Tibial nerve (tissue), 4 donors: ENCODE measurements around the gene RTN1. TPM values are rescaled to one million over a fixed set of nuclear protein-coding genes. Genes with fewer than 3 reads are reported as not detected.

ENCODE experiments used
- DNase-seq, 2 donors: peaks; one replicate each; pipeline ENCODE4 v3.0.0-alpha.2; 2019; ENCODE audit warnings: low spot score in 2 of 2
- H3K27ac ChIP-seq, 4 donors: fragments of 200-600 bp; sonication (generic) in 3 of 4; one replicate each; pipeline ENCODE4 v1.5.1; 2017 to 2019; ENCODE audit warnings: mild to moderate bottlenecking in 1 of 4
- H3K27me3 ChIP-seq, 2 donors: fragments of 200-600 bp; sonication (generic) in 1 of 2; one replicate each; pipeline versions ENCODE4 v1.5.1 to v1.6.0; 2017 to 2019
- H3K36me3 ChIP-seq, 3 donors: fragments of 200-600 bp; sonication (generic); one replicate each; pipeline ENCODE4 v1.5.1; 2018 to 2019
- H3K4me1 ChIP-seq, 4 donors: fragments of 200-600 bp; sonication (generic) in 3 of 4; one replicate each; pipeline ENCODE4 v1.5.1; 2017 to 2019
- H3K4me3 ChIP-seq, 4 donors: fragments of 200-600 bp; sonication (generic) in 3 of 4; one replicate each; pipeline ENCODE4 v1.5.1; 2017 to 2019; ENCODE audit warnings: mild to moderate bottlenecking in 1 of 4, moderate library complexity in 1 of 4
- H3K9me3 ChIP-seq, 4 donors: fragments of 200-600 bp; sonication (generic) in 3 of 4; one replicate each; pipeline ENCODE4 v1.5.1; 2017 to 2019
- CTCF ChIP-seq, 5 experiments: fragments of 200-600 bp in 3 of 5; fragments of 450-650 bp in 2 of 5; sonication (generic) in 3 of 5; IDR thresholded peaks; one replicate each; pipeline ENCODE4 v1.5.1; 2016 to 2019; ENCODE audit warnings: antibody characterized with exemption in 5 of 5, mild to moderate bottlenecking in 3 of 5, moderate library complexity in 2 of 5
- EP300 ChIP-seq, 2 donors: sonication (generic); formaldehyde crosslinking; IDR thresholded peaks; one replicate each; pipeline ENCODE4 v1.6.1; 2017; ENCODE audit warnings: antibody characterized with exemption in 2 of 2, mild to moderate bottlenecking in 1 of 2
- POLR2A ChIP-seq, 2 donors: fragments of 450-650 bp; IDR thresholded peaks; one replicate each; pipeline ENCODE4 v1.6.1; 2017; ENCODE audit warnings: antibody characterized with exemption in 2 of 2, mild to moderate bottlenecking in 2 of 2, moderate library complexity in 2 of 2
- WGBS, 2 donors: methylation state at CpG; one replicate each; pipeline ENCODE4 v1.1.5; 2018; 5-methylcytosine and 5-hydroxymethylcytosine counted together
- total RNA-seq, 4 donors: library from RNA; depleted of rRNA; stranded (reverse); fragments of >200 nt; gene quantifications; one replicate each; pipeline ENCODE4 v1.1.0, GENCODE V29; 2016

Gene RTN1
- total RNA-seq, 4 donors from 2014 or later: 7.5 to 20.7 (median 14.6) TPM

- Histone ChIP-seq H3K36me3 (no peaks in the 10 kb centered on the region), H3K4me1 (no peaks in the 10 kb centered on the region), H3K9me3 (peaks cover 0 to 5% (median 0%) of the 10 kb centered on the region in 4 donors), H3K27me3 (no peaks in the 10 kb centered on the region), H3K4me3 (no peak overlapping the region), H3K27ac (no peak overlapping the region)
- TF ChIP-seq POLR2A (IDR thresholded peaks at IDR 0.05) (no peak), EP300 (IDR thresholded peaks at IDR 0.05) (no peak), CTCF (IDR thresholded peaks at IDR 0.05) (no peak)
- 86 to 88% methylated on average over 6 of the region's 6 CpGs for WGBS, 2 donors
- no peak for DNase-seq
Observed at GRCh38 chr14:59595071-59595470, 275.5 kb downstream of the RTN1 start.

GRCh38 chr14:59591641-59592370, 278.8 kb downstream of the RTN1 start:
- 84 to 89% methylated on average over 5 of the region's 5 CpGs for WGBS, 2 donors
- Histone ChIP-seq H3K27me3 (no peaks in the 10 kb centered on the region), H3K4me1 (no peaks in the 10 kb centered on the region), H3K36me3 (no peaks in the 10 kb centered on the region), H3K9me3 (peaks cover 0 to 5% (median 0%) of the 10 kb centered on the region in 4 donors), H3K27ac (no peak overlapping the region), H3K4me3 (no peak overlapping the region)
- no peak for DNase-seq
- TF ChIP-seq CTCF (IDR thresholded peaks at IDR 0.05) (no peak), POLR2A (IDR thresholded peaks at IDR 0.05) (no peak), EP300 (IDR thresholded peaks at IDR 0.05) (no peak)

GRCh38 chr14:59588101-59588500, 282.5 kb downstream of the RTN1 start:
- WGBS, 2 donors: 78 to 80% methylated on average over 3 of the region's 3 CpGs
- no peak overlapping the region for H3K27ac ChIP-seq
- TF ChIP-seq EP300 (IDR thresholded peaks at IDR 0.05) (no peak), CTCF (IDR thresholded peaks at IDR 0.05) (no peak), POLR2A (IDR thresholded peaks at IDR 0.05) (no peak)
- no peak overlapping the region for H3K4me3 ChIP-seq
- H3K9me3 ChIP-seq: peaks cover 0 to 5% (median 0%) of the 10 kb centered on the region in 4 donors
- no peaks in the 10 kb centered on the region for H3K27me3 ChIP-seq
- no peaks in the 10 kb centered on the region for H3K4me1 ChIP-seq
- no peaks in the 10 kb centered on the region for H3K36me3 ChIP-seq
- DNase-seq: no peak

- WGBS, 2 donors: 63 to 65% methylated on average over 10 of the region's 10 CpGs
- Histone ChIP-seq H3K36me3 (no peaks in the 10 kb centered on the region), H3K9me3 (no peaks in the 10 kb centered on the region), H3K4me3 (peak overlapping the region in 1 of 4 donors; percentile 2), H3K4me1 (no peaks in the 10 kb centered on the region), H3K27ac (no peak overlapping the region), H3K27me3 (no peaks in the 10 kb centered on the region)
- TF ChIP-seq POLR2A (IDR thresholded peaks at IDR 0.05) (no peak), CTCF (IDR thresholded peaks at IDR 0.05) (no peak), EP300 (IDR thresholded peaks at IDR 0.05) (no peak)
- no peak for DNase-seq
Observed at GRCh38 chr14:59585891-59586554, 284.6 kb downstream of the RTN1 start.

GRCh38 chr14:59583755-59584154, 286.8 kb downstream of the RTN1 start:
- Histone ChIP-seq H3K36me3 (no peaks in the 10 kb centered on the region), H3K27me3 (no peaks in the 10 kb centered on the region), H3K27ac (no peak overlapping the region), H3K4me3 (no peak overlapping the region), H3K9me3 (no peaks in the 10 kb centered on the region), H3K4me1 (no peaks in the 10 kb centered on the region)
- WGBS, 2 donors: 51 to 53% methylated on average over 2 of the region's 2 CpGs
- DNase-seq: no peak
- TF ChIP-seq POLR2A (IDR thresholded peaks at IDR 0.05): no peak
- TF ChIP-seq CTCF (IDR thresholded peaks at IDR 0.05): no peak
- no peak for TF ChIP-seq EP300 (IDR thresholded peaks at IDR 0.05)
